GM23338 (cell line): ENCODE measurements around the gene OSBPL1A. TPM values are rescaled to one million over a fixed set of nuclear protein-coding genes. Genes with fewer than 3 reads are reported as not detected.

Experiments
- ATAC-seq: fragments of 200-7000 bp; cut with Tn5 transposase; 3 replicates; pipeline ENCODE4 v1.9.1; 2020
- DNase-seq: peaks from one replicate; pipeline ENCODE4 v3.0.0-alpha.2; 2015; ENCODE audit warnings: low spot score
- H2AFZ ChIP-seq: fragments of 200-600 bp; sonication (generic); 2 replicates; pipeline ENCODE4 v1.8.0; 2016; ENCODE audit warnings: antibody characterized with exemption, mild to moderate bottlenecking, moderate library complexity
- H3F3A ChIP-seq: fragments of 200-600 bp; sonication (generic); replicated peaks from 2 replicates; pipeline ENCODE4 v1.8.0; 2017; ENCODE audit warnings: antibody characterized with exemption, mixed run types, low read depth
- H3K27ac ChIP-seq: fragments of 200-600 bp; sonication (generic); 2 replicates; pipeline ENCODE4 v1.6.1; 2016; ENCODE audit warnings: low read depth
- H3K27me3 ChIP-seq: fragments of 200-600 bp; sonication (generic); 2 replicates; pipeline ENCODE4 v1.8.0; 2016; ENCODE audit warnings: mild to moderate bottlenecking, mixed run types, moderate library complexity; ENCODE audit not compliant: insufficient read depth
- H3K36me3 ChIP-seq: fragments of 200-600 bp; sonication (generic); 2 replicates; pipeline ENCODE4 v1.8.0; 2016; ENCODE audit warnings: mild to moderate bottlenecking; ENCODE audit not compliant: insufficient read depth
- H3K4me1 ChIP-seq: fragments of 200-600 bp; sonication (generic); 2 replicates; pipeline ENCODE4 v1.8.0; 2016; ENCODE audit warnings: mild to moderate bottlenecking, moderate library complexity; ENCODE audit not compliant: insufficient read depth
- H3K4me2 ChIP-seq: fragments of 200-600 bp; sonication (generic); 2 replicates; pipeline ENCODE4 v1.7.1; 2017; ENCODE audit warnings: mixed run types
- H3K4me3 ChIP-seq: fragments of 200-600 bp; sonication (generic); 2 replicates; pipeline ENCODE4 v1.6.1; 2016; ENCODE audit warnings: mixed run types
- H3K79me2 ChIP-seq: fragments of 200-600 bp; sonication (generic); replicated peaks from 2 replicates; pipeline ENCODE4 v1.8.0; 2017; ENCODE audit warnings: mild to moderate bottlenecking; ENCODE audit not compliant: insufficient read depth
- H3K9me2 ChIP-seq: fragments of 200-600 bp; sonication (generic); 2 replicates; pipeline ENCODE4 v1.8.0; 2017; ENCODE audit not compliant: insufficient read depth
- H4K20me1 ChIP-seq: fragments of 200-600 bp; sonication (generic); replicated peaks from 2 replicates; pipeline ENCODE4 v1.8.0; 2017; ENCODE audit warnings: mild to moderate bottlenecking; ENCODE audit not compliant: insufficient read depth
- H3K27ac Mint-ChIP-seq: 2 replicates; pipeline ENCODE4 v1.8.0; 2020; ENCODE audit warnings: inconsistent platforms, mild to moderate bottlenecking, moderate library complexity, mixed read lengths
- H3K27me3 Mint-ChIP-seq: 3 replicates; pipeline ENCODE4 v1.8.0; 2022; ENCODE audit warnings: low read depth, mild to moderate bottlenecking, moderate library complexity, mixed read lengths, inconsistent platforms; ENCODE audit not compliant: insufficient read depth, poor library complexity
- H3K36me3 Mint-ChIP-seq: 3 replicates; pipeline ENCODE4 v1.8.0; 2021; ENCODE audit warnings: low read depth, mild to moderate bottlenecking, inconsistent platforms, moderate library complexity, mixed read lengths
- H3K4me1 Mint-ChIP-seq: 3 replicates; pipeline ENCODE4 v1.8.0; 2020; ENCODE audit warnings: mild to moderate bottlenecking, inconsistent platforms, mixed read lengths
- H3K4me3 Mint-ChIP-seq: 3 replicates; pipeline ENCODE4 v1.8.0; 2021; ENCODE audit warnings: moderate library complexity, mild to moderate bottlenecking, inconsistent platforms, mixed read lengths
- H3K9me3 Mint-ChIP-seq: 3 replicates; pipeline ENCODE4 v1.8.0; 2020; ENCODE audit warnings: moderate library complexity, mild to moderate bottlenecking, inconsistent platforms, mixed read lengths
- CTCF ChIP-seq, 2 experiments: fragments of 200-600 bp in 1 of 2; sonication (generic) in 1 of 2; conservative IDR thresholded peaks; 2 replicates each; pipeline versions ENCODE4 v1.5.1 to v1.6.1; 2016 to 2017; ENCODE audit warnings: antibody characterized with exemption in 2 of 2, low read depth in 2 of 2, mild to moderate bottlenecking in 2 of 2, moderate library complexity in 1 of 2
- JUNB ChIP-seq: IDR thresholded peaks from one replicate; pipeline ENCODE4 v1.6.1; 2016; ENCODE audit warnings: antibody characterized with exemption; ENCODE audit not compliant: unreplicated experiment
- NANOG ChIP-seq: IDR thresholded peaks from 2 replicates; pipeline ENCODE4 v1.6.1; 2016; ENCODE audit warnings: antibody characterized with exemption, borderline replicate concordance
- POLR2AphosphoS5 ChIP-seq: IDR thresholded peaks from 2 replicates; pipeline ENCODE4 v1.6.1; 2016; ENCODE audit warnings: antibody characterized with exemption, low read depth
- REST ChIP-seq: IDR thresholded peaks from one replicate; pipeline ENCODE4 v1.6.1; 2018; ENCODE audit warnings: antibody characterized with exemption; ENCODE audit not compliant: unreplicated experiment
- STAT1 ChIP-seq: IDR thresholded peaks from one replicate; pipeline ENCODE4 v1.6.1; 2016; ENCODE audit warnings: antibody characterized with exemption; ENCODE audit not compliant: unreplicated experiment
- ZNF114 ChIP-seq: fragments of 250-450 bp; sonication (Bioruptor Pico); IDR thresholded peaks from 2 replicates; pipeline ENCODE4 v1.5.0; 2020; ENCODE audit warnings: mild to moderate bottlenecking, moderate library complexity
- ZNF331 ChIP-seq: fragments of 250-450 bp; sonication (Bioruptor Pico); IDR thresholded peaks from 2 replicates; pipeline ENCODE4 v1.5.0; 2020; ENCODE audit warnings: low read depth, mild to moderate bottlenecking, moderate library complexity
- polyA plus RNA-seq: library from polyadenylated mRNA; unstranded; fragments of >200 nt; fragmentation: Nextera tagmentation; extraction: Ambion mirVana; gene quantifications from 2 replicates; pipeline ENCODE4 v1.2.1, GENCODE V29; 2016
- total RNA-seq: library from RNA; depleted of rRNA; stranded (reverse); fragments of >200 nt; shearing (Covaris generic); gene quantifications from 2 replicates; pipeline ENCODE4 v1.2.3, GENCODE V29; 2014
- TF ChIP-seq, protein P1 (sequence below): fragments of 250-450 bp; sonication (Bioruptor Pico); IDR thresholded peaks from 2 replicates; pipeline ENCODE4 v1.5.0; 2020; ENCODE audit warnings: mild to moderate bottlenecking, moderate library complexity
- TF ChIP-seq, protein P2 (sequence below): IDR thresholded peaks from 2 replicates; pipeline ENCODE4 v1.6.1; 2016; ENCODE audit warnings: antibody characterized with exemption

OSBPL1A gene
- total and polyA plus RNA-seq, 2 experiments from 2014 or later: 55.6 to 71.4 TPM

DNA sequence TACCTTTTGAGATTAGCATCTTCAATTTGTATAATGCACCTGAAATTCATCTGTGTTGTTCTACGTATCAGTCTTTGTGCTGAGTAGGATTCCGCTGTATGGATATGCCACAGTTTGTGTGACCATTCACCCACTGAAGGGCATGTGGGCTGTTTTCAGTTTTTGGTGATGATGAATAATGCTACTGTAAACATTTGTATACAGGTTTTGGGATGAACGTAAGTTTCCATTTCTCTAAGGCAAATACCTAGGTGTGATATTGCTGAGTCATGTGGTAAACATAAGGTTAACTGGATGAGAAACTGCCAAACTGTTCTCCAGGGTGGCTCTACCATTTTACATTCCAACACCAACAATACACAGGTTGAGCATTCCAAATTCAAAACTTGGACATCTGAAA lies 223.6 kb downstream of the OSBPL1A start (continued):
- TF ChIP-seq, protein P1, sequence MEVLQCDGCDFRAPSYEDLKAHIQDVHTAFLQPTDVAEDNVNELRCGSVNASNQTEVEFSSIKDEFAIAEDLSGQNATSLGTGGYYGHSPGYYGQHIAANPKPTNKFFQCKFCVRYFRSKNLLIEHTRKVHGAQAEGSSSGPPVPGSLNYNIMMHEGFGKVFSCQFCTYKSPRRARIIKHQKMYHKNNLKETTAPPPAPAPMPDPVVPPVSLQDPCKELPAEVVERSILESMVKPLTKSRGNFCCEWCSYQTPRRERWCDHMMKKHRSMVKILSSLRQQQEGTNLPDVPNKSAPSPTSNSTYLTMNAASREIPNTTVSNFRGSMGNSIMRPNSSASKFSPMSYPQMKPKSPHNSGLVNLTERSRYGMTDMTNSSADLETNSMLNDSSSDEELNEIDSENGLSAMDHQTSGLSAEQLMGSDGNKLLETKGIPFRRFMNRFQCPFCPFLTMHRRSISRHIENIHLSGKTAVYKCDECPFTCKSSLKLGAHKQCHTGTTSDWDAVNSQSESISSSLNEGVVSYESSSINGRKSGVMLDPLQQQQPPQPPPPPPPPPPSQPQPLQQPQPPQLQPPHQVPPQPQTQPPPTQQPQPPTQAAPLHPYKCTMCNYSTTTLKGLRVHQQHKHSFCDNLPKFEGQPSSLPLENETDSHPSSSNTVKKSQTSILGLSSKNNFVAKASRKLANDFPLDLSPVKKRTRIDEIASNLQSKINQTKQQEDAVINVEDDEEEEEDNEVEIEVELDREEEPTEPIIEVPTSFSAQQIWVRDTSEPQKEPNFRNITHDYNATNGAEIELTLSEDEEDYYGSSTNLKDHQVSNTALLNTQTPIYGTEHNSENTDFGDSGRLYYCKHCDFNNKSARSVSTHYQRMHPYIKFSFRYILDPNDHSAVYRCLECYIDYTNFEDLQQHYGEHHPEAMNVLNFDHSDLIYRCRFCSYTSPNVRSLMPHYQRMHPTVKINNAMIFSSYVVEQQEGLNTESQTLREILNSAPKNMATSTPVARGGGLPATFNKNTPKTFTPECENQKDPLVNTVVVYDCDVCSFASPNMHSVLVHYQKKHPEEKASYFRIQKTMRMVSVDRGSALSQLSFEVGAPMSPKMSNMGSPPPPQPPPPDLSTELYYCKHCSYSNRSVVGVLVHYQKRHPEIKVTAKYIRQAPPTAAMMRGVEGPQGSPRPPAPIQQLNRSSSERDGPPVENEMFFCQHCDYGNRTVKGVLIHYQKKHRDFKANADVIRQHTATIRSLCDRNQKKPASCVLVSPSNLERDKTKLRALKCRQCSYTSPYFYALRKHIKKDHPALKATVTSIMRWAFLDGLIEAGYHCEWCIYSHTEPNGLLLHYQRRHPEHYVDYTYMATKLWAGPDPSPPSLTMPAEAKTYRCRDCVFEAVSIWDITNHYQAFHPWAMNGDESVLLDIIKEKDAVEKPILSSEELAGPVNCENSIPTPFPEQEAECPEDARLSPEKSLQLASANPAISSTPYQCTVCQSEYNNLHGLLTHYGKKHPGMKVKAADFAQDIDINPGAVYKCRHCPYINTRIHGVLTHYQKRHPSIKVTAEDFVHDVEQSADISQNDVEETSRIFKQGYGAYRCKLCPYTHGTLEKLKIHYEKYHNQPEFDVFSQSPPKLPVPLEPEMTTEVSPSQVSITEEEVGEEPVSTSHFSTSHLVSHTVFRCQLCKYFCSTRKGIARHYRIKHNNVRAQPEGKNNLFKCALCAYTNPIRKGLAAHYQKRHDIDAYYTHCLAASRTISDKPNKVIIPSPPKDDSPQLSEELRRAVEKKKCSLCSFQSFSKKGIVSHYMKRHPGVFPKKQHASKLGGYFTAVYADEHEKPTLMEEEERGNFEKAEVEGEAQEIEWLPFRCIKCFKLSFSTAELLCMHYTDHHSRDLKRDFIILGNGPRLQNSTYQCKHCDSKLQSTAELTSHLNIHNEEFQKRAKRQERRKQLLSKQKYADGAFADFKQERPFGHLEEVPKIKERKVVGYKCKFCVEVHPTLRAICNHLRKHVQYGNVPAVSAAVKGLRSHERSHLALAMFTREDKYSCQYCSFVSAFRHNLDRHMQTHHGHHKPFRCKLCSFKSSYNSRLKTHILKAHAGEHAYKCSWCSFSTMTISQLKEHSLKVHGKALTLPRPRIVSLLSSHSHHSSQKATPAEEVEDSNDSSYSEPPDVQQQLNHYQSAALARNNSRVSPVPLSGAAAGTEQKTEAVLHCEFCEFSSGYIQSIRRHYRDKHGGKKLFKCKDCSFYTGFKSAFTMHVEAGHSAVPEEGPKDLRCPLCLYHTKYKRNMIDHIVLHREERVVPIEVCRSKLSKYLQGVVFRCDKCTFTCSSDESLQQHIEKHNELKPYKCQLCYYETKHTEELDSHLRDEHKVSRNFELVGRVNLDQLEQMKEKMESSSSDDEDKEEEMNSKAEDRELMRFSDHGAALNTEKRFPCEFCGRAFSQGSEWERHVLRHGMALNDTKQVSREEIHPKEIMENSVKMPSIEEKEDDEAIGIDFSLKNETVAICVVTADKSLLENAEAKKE (CRISPR knock-in tag): no peak

- H2AFZ ChIP-seq: no peak overlapping the region
- Mint-ChIP-seq H3K4me1 (no peaks in the 10 kb centered on the region), H3K9me3 (no peaks in the 10 kb centered on the region), H3K27ac (no peak overlapping the region), H3K4me3 (no peak overlapping the region), H3K27me3 (no peaks in the 10 kb centered on the region), H3K36me3 (peaks cover 30% of the 10 kb centered on the region)
- no peak overlapping the region for H3K4me3 ChIP-seq
- ATAC-seq (no peak), DNase-seq (no peak)
- H3K36me3 ChIP-seq: peaks cover 8% of the 10 kb centered on the region
- H3K9me2 ChIP-seq: no peaks in the 10 kb centered on the region
- peaks cover 4% of the 10 kb centered on the region; the same call in 1 of the 2 replicates for H4K20me1 ChIP-seq
- peaks cover 7% of the 10 kb centered on the region; the same call in 1 of the 2 replicates for H3K4me1 ChIP-seq
- H3K4me2 ChIP-seq: no peak overlapping the region
- 0 out of 2 replicates have a peak, but pooled peaks cover 7% of the 10 kb centered on the region for H3F3A ChIP-seq
- TF ChIP-seq STAT1: no peak
- TF ChIP-seq POLR2AphosphoS5: no peak
- TF ChIP-seq ZNF114 (CRISPR knock-in tag): no peak
- no peak for TF ChIP-seq JUNB
- no peak for TF ChIP-seq NANOG
- TF ChIP-seq CTCF (conservative IDR thresholded peaks at IDR 0.05; ENCODE audit: low read depth in 2 of 2): no peak
- TF ChIP-seq, protein P2, sequence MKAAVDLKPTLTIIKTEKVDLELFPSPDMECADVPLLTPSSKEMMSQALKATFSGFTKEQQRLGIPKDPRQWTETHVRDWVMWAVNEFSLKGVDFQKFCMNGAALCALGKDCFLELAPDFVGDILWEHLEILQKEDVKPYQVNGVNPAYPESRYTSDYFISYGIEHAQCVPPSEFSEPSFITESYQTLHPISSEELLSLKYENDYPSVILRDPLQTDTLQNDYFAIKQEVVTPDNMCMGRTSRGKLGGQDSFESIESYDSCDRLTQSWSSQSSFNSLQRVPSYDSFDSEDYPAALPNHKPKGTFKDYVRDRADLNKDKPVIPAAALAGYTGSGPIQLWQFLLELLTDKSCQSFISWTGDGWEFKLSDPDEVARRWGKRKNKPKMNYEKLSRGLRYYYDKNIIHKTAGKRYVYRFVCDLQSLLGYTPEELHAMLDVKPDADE: no peak
- no peak for TF ChIP-seq ZNF331 (CRISPR knock-in tag)
- no peak for TF ChIP-seq REST
- no peaks in the 10 kb centered on the region for H3K27me3 ChIP-seq
- H3K27ac ChIP-seq: no peak overlapping the region
- no peaks in the 10 kb centered on the region for H3K79me2 ChIP-seq
Observed at GRCh38 chr18:24170360-24170759, 227.3 kb downstream of the OSBPL1A start.
